SK-N-SH treated with all-trans-retinoic acid at 6 μM for 48 hours (cell line): Measurements from ENCODE around the gene ALK.

Source experiments
- ARNTL ChIP-seq: fragments of 450-650 bp; formaldehyde crosslinking; IDR thresholded peaks from 2 replicates; pipeline ENCODE4 v1.5.0; 2020; ENCODE audit warnings: low read depth, mild to moderate bottlenecking, moderate library complexity, borderline replicate concordance
- BACH2 ChIP-seq: fragments of 250-450 bp; sonication (Bioruptor Pico); IDR thresholded peaks from 2 replicates; pipeline ENCODE4 v1.9.0; 2021; ENCODE audit warnings: mild to moderate bottlenecking, borderline replicate concordance
- CSDC2 ChIP-seq: fragments of 250-450 bp; sonication (Bioruptor Pico); IDR thresholded peaks from 2 replicates; pipeline ENCODE4 v1.5.0; 2020; ENCODE audit warnings: mild to moderate bottlenecking, moderate library complexity
- ESRRG ChIP-seq: fragments of 250-450 bp; sonication (Bioruptor Pico); IDR thresholded peaks from 2 replicates; pipeline ENCODE4 v1.6.1; 2021; ENCODE audit warnings: mild to moderate bottlenecking
- ISL1 ChIP-seq: fragments of 250-450 bp; sonication (Bioruptor Pico); IDR thresholded peaks from 2 replicates; pipeline ENCODE4 v2.1.2; 2022; ENCODE audit warnings: mild to moderate bottlenecking, moderate library complexity
- PPARA ChIP-seq: fragments of 250-450 bp; sonication (Bioruptor Pico); IDR thresholded peaks from 2 replicates; pipeline ENCODE4 v1.5.0; 2020; ENCODE audit warnings: mild to moderate bottlenecking, borderline replicate concordance
- RARB ChIP-seq: fragments of 250-450 bp; sonication (Bioruptor Pico); IDR thresholded peaks from 2 replicates; pipeline ENCODE4 v1.8.0; 2021; ENCODE audit warnings: mild to moderate bottlenecking, moderate library complexity
- TCF4 ChIP-seq: fragments of 250-450 bp; sonication (Bioruptor Pico); IDR thresholded peaks from 2 replicates; pipeline ENCODE4 v1.8.0; 2021; ENCODE audit warnings: mild to moderate bottlenecking, moderate library complexity, borderline replicate concordance
- ZC3H10 ChIP-seq: fragments of 250-450 bp; sonication (Bioruptor Pico); IDR thresholded peaks from 2 replicates; pipeline ENCODE4 v1.5.1; 2021; ENCODE audit warnings: mild to moderate bottlenecking, moderate library complexity
- ZFP30 ChIP-seq: fragments of 450-650 bp; formaldehyde crosslinking; IDR thresholded peaks from 2 replicates; pipeline ENCODE4 v1.5.0; 2022; ENCODE audit warnings: mild to moderate bottlenecking, moderate library complexity
- ZNF565 ChIP-seq: fragments of 450-650 bp; formaldehyde crosslinking; conservative IDR thresholded peaks from 2 replicates; pipeline ENCODE4 v1.5.0; 2020; ENCODE audit warnings: low read depth, mild to moderate bottlenecking, moderate library complexity
- ZNF70 ChIP-seq: fragments of 450-650 bp; formaldehyde crosslinking; IDR thresholded peaks from 2 replicates; pipeline ENCODE4 v1.5.0; 2020; ENCODE audit warnings: mild to moderate bottlenecking, moderate library complexity
- TF ChIP-seq, protein P1 (sequence below): fragments of 250-450 bp; sonication (Bioruptor Pico); IDR thresholded peaks from 2 replicates; pipeline ENCODE4 v1.5.1; 2020; ENCODE audit warnings: low read depth, mild to moderate bottlenecking, moderate library complexity
- TF ChIP-seq, protein P2 (sequence below): fragments of 250-450 bp; sonication (Bioruptor Pico); IDR thresholded peaks from 2 replicates; pipeline ENCODE4 v1.8.0; 2020; ENCODE audit warnings: mild to moderate bottlenecking, moderate library complexity, borderline replicate concordance

DNA sequence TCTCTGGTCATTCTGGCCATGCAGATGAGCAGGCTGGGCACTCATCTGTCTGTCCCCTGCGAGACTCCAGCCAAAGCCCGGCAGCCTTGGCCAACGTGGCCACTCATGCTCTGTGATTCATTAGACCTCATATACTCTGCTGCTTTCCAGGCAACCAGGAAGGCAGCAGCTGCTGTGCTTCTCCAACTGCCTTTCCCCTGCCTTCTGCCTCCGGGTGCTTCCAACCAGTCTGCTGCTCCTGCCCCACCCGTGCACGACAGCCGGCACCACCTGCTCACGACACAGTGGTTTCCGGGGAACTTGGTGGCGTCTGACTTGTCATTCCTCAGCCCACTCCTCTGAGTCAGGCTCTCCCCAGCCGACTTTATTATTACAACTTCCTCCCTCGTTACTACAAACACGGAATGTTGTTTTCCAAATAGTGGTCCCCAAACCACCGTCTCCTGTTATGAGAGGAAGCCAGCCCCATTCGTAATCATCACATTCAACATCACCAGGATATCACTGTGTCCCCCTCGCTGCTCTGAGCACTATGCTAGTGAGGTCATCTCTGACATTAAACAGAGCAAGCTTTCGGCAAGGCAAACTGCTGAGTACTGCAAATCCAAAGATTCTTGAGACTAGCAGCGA lies 392.4 kb downstream of the ALK start:
- TF ChIP-seq, protein P1, sequence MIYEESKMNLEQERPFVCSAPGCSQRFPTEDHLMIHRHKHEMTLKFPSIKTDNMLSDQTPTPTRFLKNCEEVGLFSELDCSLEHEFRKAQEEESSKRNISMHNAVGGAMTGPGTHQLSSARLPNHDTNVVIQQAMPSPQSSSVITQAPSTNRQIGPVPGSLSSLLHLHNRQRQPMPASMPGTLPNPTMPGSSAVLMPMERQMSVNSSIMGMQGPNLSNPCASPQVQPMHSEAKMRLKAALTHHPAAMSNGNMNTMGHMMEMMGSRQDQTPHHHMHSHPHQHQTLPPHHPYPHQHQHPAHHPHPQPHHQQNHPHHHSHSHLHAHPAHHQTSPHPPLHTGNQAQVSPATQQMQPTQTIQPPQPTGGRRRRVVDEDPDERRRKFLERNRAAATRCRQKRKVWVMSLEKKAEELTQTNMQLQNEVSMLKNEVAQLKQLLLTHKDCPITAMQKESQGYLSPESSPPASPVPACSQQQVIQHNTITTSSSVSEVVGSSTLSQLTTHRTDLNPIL, result no peak
- TF ChIP-seq, protein P2, sequence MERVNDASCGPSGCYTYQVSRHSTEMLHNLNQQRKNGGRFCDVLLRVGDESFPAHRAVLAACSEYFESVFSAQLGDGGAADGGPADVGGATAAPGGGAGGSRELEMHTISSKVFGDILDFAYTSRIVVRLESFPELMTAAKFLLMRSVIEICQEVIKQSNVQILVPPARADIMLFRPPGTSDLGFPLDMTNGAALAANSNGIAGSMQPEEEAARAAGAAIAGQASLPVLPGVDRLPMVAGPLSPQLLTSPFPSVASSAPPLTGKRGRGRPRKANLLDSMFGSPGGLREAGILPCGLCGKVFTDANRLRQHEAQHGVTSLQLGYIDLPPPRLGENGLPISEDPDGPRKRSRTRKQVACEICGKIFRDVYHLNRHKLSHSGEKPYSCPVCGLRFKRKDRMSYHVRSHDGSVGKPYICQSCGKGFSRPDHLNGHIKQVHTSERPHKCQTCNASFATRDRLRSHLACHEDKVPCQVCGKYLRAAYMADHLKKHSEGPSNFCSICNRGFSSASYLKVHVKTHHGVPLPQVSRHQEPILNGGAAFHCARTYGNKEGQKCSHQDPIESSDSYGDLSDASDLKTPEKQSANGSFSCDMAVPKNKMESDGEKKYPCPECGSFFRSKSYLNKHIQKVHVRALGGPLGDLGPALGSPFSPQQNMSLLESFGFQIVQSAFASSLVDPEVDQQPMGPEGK (CRISPR knock-in tag), result no peak
- no peak for TF ChIP-seq ZNF70 (CRISPR knock-in tag)
- TF ChIP-seq ARNTL, result no peak
- no peak for TF ChIP-seq RARB (CRISPR knock-in tag)
- TF ChIP-seq ZFP30 (CRISPR knock-in tag), result no peak
- no peak for TF ChIP-seq CSDC2 (CRISPR knock-in tag)
- TF ChIP-seq TCF4, result no peak
- TF ChIP-seq ESRRG (CRISPR knock-in tag), result no peak
- no peak for TF ChIP-seq PPARA (CRISPR knock-in tag)
- TF ChIP-seq BACH2 (CRISPR knock-in tag), result no peak
- TF ChIP-seq ZNF565, result no peak
- no peak for TF ChIP-seq ISL1 (CRISPR knock-in tag)
- no peak for TF ChIP-seq ZC3H10 (CRISPR knock-in tag)
